OCI-LY7 (cell line): ENCODE results near the gene VAT1. TPM values are rescaled to one million over a fixed set of nuclear protein-coding genes. Genes with fewer than 3 reads are reported as not detected.
A peak's percentile ranks its signal among the peaks of the same experiment; 100 is the strongest.

Experiments used
- BruUV-seq: library from RNA; stranded (reverse); fragments of 400-500 nt; replicated peaks from 2 replicates; lab custom pipeline; 2021; lab: Mats Ljungman, UMichigan
- CTCF ChIA-PET: fragments of 300-600 bp; sonication (Branson Sonifier 250); formaldehyde crosslinking; loops from one replicate; lab custom pipeline; 2022; ENCODE audit warnings: antibody characterized with exemption; ENCODE audit not compliant: unreplicated experiment; lab: Charles Lee
- POLR2A ChIA-PET: fragments of 300-600 bp; sonication (Branson Sonifier 250); formaldehyde crosslinking; loops from one replicate; lab custom pipeline; 2022; ENCODE audit warnings: antibody characterized with exemption; lab: Charles Lee
- DNase-seq: peaks from one replicate; pipeline ENCODE4 v3.0.0-alpha.2; 2015; ENCODE audit warnings: low spot score
- H2AFZ ChIP-seq: fragments of 200-600 bp; sonication (generic), shearing (Covaris generic); 2 replicates; pipeline ENCODE4 v1.6.1; 2014; ENCODE audit warnings: mild to moderate bottlenecking, antibody characterized with exemption, low read length, moderate library complexity
- H3K27ac ChIP-seq: fragments of 200-600 bp; sonication (generic); 2 replicates; pipeline ENCODE4 v1.5.1; 2014; ENCODE audit warnings: mixed run types, low read depth, mild to moderate bottlenecking, moderate library complexity, low read length, inconsistent platforms; ENCODE audit not compliant: poor library complexity, severe bottlenecking
- H3K36me3 ChIP-seq: fragments of 200-600 bp; sonication (generic); 2 replicates; pipeline ENCODE4 v1.6.1; 2014; ENCODE audit warnings: mild to moderate bottlenecking, antibody characterized with exemption, low read length, moderate library complexity, mixed read lengths; ENCODE audit not compliant: insufficient read depth
- H3K4me1 ChIP-seq: fragments of 200-600 bp; sonication (generic); 2 replicates; pipeline ENCODE4 v1.5.1; 2014; ENCODE audit warnings: mild to moderate bottlenecking, low read length; ENCODE audit not compliant: insufficient read depth, poor library complexity, severe bottlenecking
- H3K4me2 ChIP-seq: fragments of 200-600 bp; sonication (generic); 2 replicates; pipeline ENCODE4 v1.6.1; 2014; ENCODE audit warnings: mild to moderate bottlenecking, low read length
- H3K4me3 ChIP-seq: fragments of 200-600 bp; sonication (generic); 2 replicates; pipeline ENCODE4 v1.5.1; 2014; ENCODE audit warnings: mild to moderate bottlenecking, low read depth, low read length; ENCODE audit not compliant: poor library complexity, severe bottlenecking
- H3K79me2 ChIP-seq: fragments of 200-600 bp; sonication (generic); 2 replicates; pipeline ENCODE4 v1.6.1; 2016; ENCODE audit warnings: low read depth, mild to moderate bottlenecking, low read length, moderate library complexity, mixed read lengths; ENCODE audit not compliant: insufficient read depth
- H3K9me2 ChIP-seq: fragments of 200-600 bp; sonication (generic); 2 replicates; pipeline ENCODE4 v1.6.1; 2016; ENCODE audit warnings: mild to moderate bottlenecking, low read length, mixed read lengths; ENCODE audit not compliant: insufficient read depth
- H3K9me3 ChIP-seq: fragments of 200-600 bp; sonication (generic); 2 replicates; pipeline ENCODE4 v1.6.1; 2014; ENCODE audit warnings: mild to moderate bottlenecking, mixed run types, low read length, mixed read lengths
- H4K20me1 ChIP-seq: fragments of 200-600 bp; sonication (generic); 2 replicates; pipeline ENCODE4 v1.6.1; 2014; ENCODE audit warnings: mild to moderate bottlenecking, antibody characterized with exemption, low read length, moderate library complexity, mixed read lengths; ENCODE audit not compliant: insufficient read depth
- CTCF ChIP-seq: fragments of 200-600 bp; sonication (generic); conservative IDR thresholded peaks from 2 replicates; pipeline ENCODE4 v1.5.1; 2014; ENCODE audit warnings: mild to moderate bottlenecking, antibody characterized with exemption, low read length, moderate library complexity, mixed read lengths
- EZH2phosphoT487 ChIP-seq: fragments of 200-600 bp; sonication (generic); IDR thresholded peaks from 2 replicates; pipeline ENCODE4 v1.6.1; 2018; ENCODE audit warnings: low read depth, borderline replicate concordance, mild to moderate bottlenecking, mixed run types, antibody characterized with exemption, low read length, moderate library complexity, mixed read lengths
- intact Hi-C: fragments of 100-400 bp; cut with micrococcal nuclease; formaldehyde crosslinking; loops from one replicate; pipeline ENCODE4 v1.10.0; 2022; ENCODE audit not compliant: unreplicated experiment
- total RNA-seq, 2 experiments: library from RNA; depleted of rRNA in 1 of 2; stranded (reverse); fragments of >200 nt in 1 of 2; shearing (Covaris generic) in 1 of 2; gene quantifications; 2 replicates each; pipeline ENCODE4 v1.2.3, GENCODE V29; 2014 to 2022

Gene VAT1
- total RNA-seq, 2 experiments from 2014 or later = 26.2 to 51.3 TPM

- Histone ChIP-seq H3K4me3 (peak within 1 kb of the TSS; percentile 67), H3K27ac (peak within 1 kb of the TSS; percentile 11), H3K9me2 (no peaks in the 10 kb centered on the region), H3K4me2 (peak within 1 kb of the TSS; percentile 88), H3K9me3 (no peaks in the 10 kb centered on the region), H3K79me2 (no peaks in the 10 kb centered on the region), H2AFZ (peak within 1 kb of the TSS; percentile 85), H3K36me3 (no peaks in the 10 kb centered on the region), H3K4me1 (peaks cover 19% of the 10 kb centered on the region), H4K20me1 (no peaks in the 10 kb centered on the region)
- peak; percentile 93 for DNase-seq
- no TSS peak for BruUV-seq
- ChIA-PET CTCF (no interaction called here), POLR2A (interaction anchor here (0.8 to 1.1 kb wide), 2 partner anchors 12 to 27 kb away, joined by 3 to 4 read pairs; partner anchors contain the start of gene RPL27)
- TF ChIP-seq CTCF = peak; percentile 84
- TF ChIP-seq EZH2phosphoT487 = no peak
- intact Hi-C loops = loop anchor here (1.0 to 5.0 kb wide), 3 partner anchors 146 to 292 kb away; partner anchors contain the start of gene TMEM106A
Observed at GRCh38 chr17:43024407-43025289, 2.5 kb upstream of the VAT1 start, which contains the start of gene RND2. Gene RND2 (plus strand): TSS chr17:43025231. CDS start chr17:43025348, 117 bp downstream.

GRCh38 chr17:43020789-43021740 is 1.1 kb downstream of the VAT1 start:
- ChIA-PET POLR2A (interaction anchor here (0.7 kb wide), 1 partner anchor 101 kb away, joined by 4 read pairs; no protein-coding TSS in a partner anchor), CTCF (interaction anchor here (0.6 kb wide), 1 partner anchor 612 kb away, joined by 3 read pairs; no protein-coding TSS in a partner anchor)
- Histone ChIP-seq H3K36me3 (no peaks in the 10 kb centered on the region), H2AFZ (peak overlapping the region; percentile 91; the same call in 1 of the 2 replicates), H3K9me2 (no peaks in the 10 kb centered on the region), H3K4me3 (peak overlapping the region; percentile 80), H3K9me3 (no peaks in the 10 kb centered on the region), H3K79me2 (no peaks in the 10 kb centered on the region), H4K20me1 (no peaks in the 10 kb centered on the region), H3K4me2 (peak overlapping the region; percentile 82), H3K4me1 (peaks cover 19% of the 10 kb centered on the region), H3K27ac (no peak overlapping the region)
- peak; percentile 58 for DNase-seq
- BruUV-seq = no TSS peak
- intact Hi-C loops = loop anchor here (5.0 kb wide), 1 partner anchor 191 kb away; the partner anchor contains the start of gene TMEM106A
- no peak for TF ChIP-seq CTCF
- no peak for TF ChIP-seq EZH2phosphoT487
